Fibroblast of lung (primary cell): ENCODE results near the gene PACS2. TPM values are rescaled to one million over a fixed set of nuclear protein-coding genes. Genes with fewer than 3 reads are reported as not detected.

Experiments used
- DNase-seq, 2 donors: peaks; one replicate each; pipeline versions ENCODE4 v3.0.0 to v3.0.0-alpha.2; 2010; ENCODE audit warnings: low read depth in 2 of 2
- H2AFZ ChIP-seq: 2 replicates; pipeline ENCODE4 v1.5.1; 2012; ENCODE audit warnings: low read length, control low read depth, inconsistent platforms
- H3K27ac ChIP-seq: 2 replicates; pipeline ENCODE4 v1.5.1; 2011; ENCODE audit warnings: low read length, control low read depth; ENCODE audit not compliant: insufficient read depth
- H3K27me3 ChIP-seq: 2 replicates; pipeline ENCODE4 v1.5.1; 2011; ENCODE audit warnings: mild to moderate bottlenecking, low read length; ENCODE audit not compliant: control insufficient read depth, insufficient read depth
- H3K36me3 ChIP-seq: 2 replicates; pipeline ENCODE4 v1.5.1; 2011; ENCODE audit warnings: low read length; ENCODE audit not compliant: control insufficient read depth, insufficient read depth
- H3K4me1 ChIP-seq: 2 replicates; pipeline ENCODE4 v1.5.1; 2011; ENCODE audit warnings: low read length; ENCODE audit not compliant: control insufficient read depth, insufficient read depth; ENCODE audit errors: extremely low read depth
- H3K4me2 ChIP-seq: 2 replicates; pipeline ENCODE4 v1.5.1; 2011; ENCODE audit warnings: low read length, control low read depth; ENCODE audit not compliant: insufficient read depth; ENCODE audit errors: extremely low read depth
- H3K4me3 ChIP-seq, 4 experiments: fragments of 200-600 bp in 1 of 4; sonication (generic) in 1 of 4; replicated peaks in 1 of 4; 2 replicates each; pipeline ENCODE4 v1.5.1; 2011 to 2016; ENCODE audit warnings: low read length in 4 of 4, low read depth in 3 of 4, mild to moderate bottlenecking in 3 of 4, control low read depth in 2 of 4, inconsistent platforms in 1 of 4, mixed read lengths in 1 of 4; ENCODE audit not compliant: insufficient read depth in 1 of 4; ENCODE audit errors: control extremely low read depth in 1 of 4
- H3K79me2 ChIP-seq: 2 replicates; pipeline ENCODE4 v1.5.1; 2012; ENCODE audit warnings: mild to moderate bottlenecking, low read length, inconsistent platforms; ENCODE audit not compliant: control insufficient read depth, insufficient read depth
- H3K9ac ChIP-seq: 2 replicates; pipeline ENCODE4 v1.5.1; 2011; ENCODE audit warnings: mild to moderate bottlenecking, low read length, control low read depth; ENCODE audit not compliant: insufficient read depth
- H3K9me3 ChIP-seq: 2 replicates; pipeline ENCODE4 v1.5.1; 2012; ENCODE audit warnings: low read depth, low read length; ENCODE audit not compliant: control insufficient read depth, insufficient read depth
- H4K20me1 ChIP-seq: 2 replicates; pipeline ENCODE4 v1.5.1; 2011; ENCODE audit warnings: low read length; ENCODE audit not compliant: control insufficient read depth, insufficient read depth; ENCODE audit errors: extremely low read depth
- CTCF ChIP-seq, 2 donors: IDR thresholded peaks in 1 of 2; conservative IDR thresholded peaks in 1 of 2; 1 replicate in 1 of 2; 2 replicates in 1 of 2; pipeline ENCODE4 v1.5.1; 2011 to 2012; ENCODE audit warnings: low read length in 2 of 2, control low read depth in 1 of 2, inconsistent platforms in 1 of 2, low read depth in 1 of 2, mild to moderate bottlenecking in 1 of 2
- EZH2 ChIP-seq: IDR thresholded peaks from 2 replicates; pipeline ENCODE4 v1.5.1; 2012; ENCODE audit warnings: low read length, control low read depth, mild to moderate bottlenecking; ENCODE audit errors: missing control alignments
- polyA plus RNA-seq, 2 donors: library from polyadenylated mRNA; depleted of rRNA in 1 of 2; stranded (reverse) in 1 of 2; unstranded in 1 of 2; fragments of >200 nt; gene quantifications; 2 replicates each; pipeline ENCODE4 v1.2.1, GENCODE V29; 2011 to 2012; ENCODE audit warnings: missing spikeins in 1 of 2
- total RNA-seq: library from RNA; depleted of rRNA; stranded (reverse); fragments of >200 nt; gene quantifications from 2 replicates; pipeline ENCODE4 v1.2.1, GENCODE V29; 2014

The PACS2 gene
- total and polyA plus RNA-seq, 2 donors (not counting 1 experiment from before 2014, with no cell fraction given), result 20.3 to 52.5 TPM

- no peak overlapping the region for H3K4me2 ChIP-seq
- H2AFZ ChIP-seq, result no peak overlapping the region
- no peak overlapping the region for H3K9ac ChIP-seq
- no peak for DNase-seq
- H3K27me3 ChIP-seq, result no peaks in the 10 kb centered on the region
- no peaks in the 10 kb centered on the region for H3K79me2 ChIP-seq
- TF ChIP-seq EZH2 (no peak), CTCF (conservative IDR thresholded peaks at IDR 0.05 in 1 of 2, IDR thresholded peaks at IDR 0.05 in 1 of 2; ENCODE audit: low read depth in 1 of 2, low read length in 2 of 2) (no peak)
- H3K9me3 ChIP-seq, result no peaks in the 10 kb centered on the region
- no peak overlapping the region for H3K27ac ChIP-seq
- peaks cover 2% of the 10 kb centered on the region for H3K36me3 ChIP-seq
- no peaks in the 10 kb centered on the region for H3K4me1 ChIP-seq
- no peaks in the 10 kb centered on the region for H4K20me1 ChIP-seq
- no peak overlapping the region for H3K4me3 ChIP-seq
Measured at GRCh38 chr14:105374389-105374788, 59.8 kb downstream of the PACS2 start.

GRCh38 chr14:105375635-105376057 lies 61.1 kb downstream of the PACS2 start:
- TF ChIP-seq CTCF (conservative IDR thresholded peaks at IDR 0.05 in 1 of 2, IDR thresholded peaks at IDR 0.05 in 1 of 2; ENCODE audit: low read depth in 1 of 2, low read length in 2 of 2) (no peak), EZH2 (no peak)
- DNase-seq, result peak in 1 of 2 donors; percentile 17
- H3K27ac ChIP-seq, result no peak overlapping the region
- H3K36me3 ChIP-seq, result peaks cover 3% of the 10 kb centered on the region
- no peaks in the 10 kb centered on the region for H3K79me2 ChIP-seq
- no peaks in the 10 kb centered on the region for H3K9me3 ChIP-seq
- H3K9ac ChIP-seq, result no peak overlapping the region
- H3K27me3 ChIP-seq, result no peaks in the 10 kb centered on the region
- no peaks in the 10 kb centered on the region for H4K20me1 ChIP-seq
- H3K4me3 ChIP-seq, result no peak overlapping the region
- no peak overlapping the region for H3K4me2 ChIP-seq
- H3K4me1 ChIP-seq, result no peaks in the 10 kb centered on the region
- H2AFZ ChIP-seq, result no peak overlapping the region

- H3K27me3 ChIP-seq, result no peaks in the 10 kb centered on the region
- no peak overlapping the region for H3K27ac ChIP-seq
- no peak overlapping the region for H2AFZ ChIP-seq
- no peak overlapping the region for H3K4me2 ChIP-seq
- H3K4me3 ChIP-seq, result no peak overlapping the region
- H3K4me1 ChIP-seq, result no peaks in the 10 kb centered on the region
- H3K9ac ChIP-seq, result no peak overlapping the region
- no peak for DNase-seq
- peaks cover 2% of the 10 kb centered on the region for H3K36me3 ChIP-seq
- H4K20me1 ChIP-seq, result no peaks in the 10 kb centered on the region
- no peak for TF ChIP-seq CTCF (conservative IDR thresholded peaks at IDR 0.05 in 1 of 2, IDR thresholded peaks at IDR 0.05 in 1 of 2; ENCODE audit: low read depth in 1 of 2, low read length in 2 of 2)
- TF ChIP-seq EZH2, result no peak
- no peaks in the 10 kb centered on the region for H3K79me2 ChIP-seq
- H3K9me3 ChIP-seq, result no peaks in the 10 kb centered on the region
Measured at GRCh38 chr14:105376521-105377440, 62.2 kb downstream of the PACS2 start.
